Common myeloid progenitor, CD34-positive (primary cell): ENCODE data around the gene RNF141.

Experiments used
- CTCF ChIA-PET: fragments of 350-600 bp; sonication (Branson Sonifier 250); formaldehyde crosslinking; loops from one replicate; lab custom pipeline; 2021; ENCODE audit warnings: antibody characterized with exemption; lab: Charles Lee
- POLR2A ChIA-PET: fragments of 350-600 bp; sonication (Branson Sonifier 250); formaldehyde crosslinking; loops from one replicate; lab custom pipeline; 2021; ENCODE audit warnings: antibody characterized with exemption; lab: Charles Lee
- DNase-seq, 3 donors: peaks; one replicate each; pipeline versions ENCODE4 v3.0.0 to v3.0.0-alpha.2; 2013
- H3K27ac ChIP-seq, 2 experiments: 1 replicate in 1 of 2; 2 replicates in 1 of 2; pipeline ENCODE4 v1.7.0; 2013; ENCODE audit warnings: inconsistent platforms in 2 of 2, low read length in 2 of 2, mild to moderate bottlenecking in 2 of 2, low read depth in 1 of 2, moderate library complexity in 1 of 2; ENCODE audit not compliant: severe bottlenecking in 2 of 2, insufficient read depth in 1 of 2, poor library complexity in 1 of 2
- H3K27me3 ChIP-seq, 5 experiments: replicated peaks in 2 of 5; 1 replicate in 3 of 5; 2 replicates in 2 of 5; pipeline versions ENCODE4 v1.6.1 to v1.7.0; 2013; ENCODE audit warnings: low read length in 4 of 5, mild to moderate bottlenecking in 2 of 5, moderate library complexity in 2 of 5, inconsistent platforms in 1 of 5; ENCODE audit not compliant: insufficient read depth in 5 of 5, control insufficient read depth in 4 of 5
- H3K36me3 ChIP-seq, 4 experiments: 1 replicate in 2 of 4; 2 replicates in 2 of 4; pipeline versions ENCODE4 v1.6.1 to v1.7.0; 2013; ENCODE audit warnings: low read length in 3 of 4, control low read depth in 1 of 4, mild to moderate bottlenecking in 1 of 4; ENCODE audit not compliant: control insufficient read depth in 4 of 4, insufficient read depth in 4 of 4
- H3K4me1 ChIP-seq, 4 experiments: 1 replicate in 3 of 4; 2 replicates in 1 of 4; pipeline versions ENCODE4 v1.6.1 to v1.7.1; 2013; ENCODE audit warnings: low read length in 3 of 4, mild to moderate bottlenecking in 3 of 4, control low read depth in 1 of 4, inconsistent platforms in 1 of 4, moderate library complexity in 1 of 4; ENCODE audit not compliant: control insufficient read depth in 4 of 4, insufficient read depth in 4 of 4; ENCODE audit errors: control extremely low read depth in 1 of 4
- H3K4me3 ChIP-seq, 7 experiments: 1 replicate in 4 of 7; 2 replicates in 3 of 7; pipeline versions ENCODE4 v1.5.1 to v1.7.0; 2013; ENCODE audit warnings: mild to moderate bottlenecking in 7 of 7, low read length in 6 of 7, moderate library complexity in 6 of 7, inconsistent platforms in 2 of 7, low read depth in 2 of 7, control low read depth in 1 of 7; ENCODE audit not compliant: insufficient read depth in 4 of 7, control insufficient read depth in 1 of 7; ENCODE audit errors: extremely low read depth in 1 of 7
- H3K9me3 ChIP-seq, 5 experiments: 1 replicate in 4 of 5; 2 replicates in 1 of 5; pipeline versions ENCODE4 v1.6.1 to v1.7.1; 2013; ENCODE audit warnings: low read length in 4 of 5, mild to moderate bottlenecking in 2 of 5, inconsistent platforms in 1 of 5, low read depth in 1 of 5, moderate library complexity in 1 of 5; ENCODE audit not compliant: control insufficient read depth in 4 of 5, insufficient read depth in 2 of 5; ENCODE audit errors: control extremely low read depth in 1 of 5
- WGBS: methylation state at CpG from one replicate; pipeline ENCODE4 v1.1.5; 2013; ENCODE audit not compliant: insufficient coverage; 5-methylcytosine and 5-hydroxymethylcytosine counted together

Gene RNF141

GRCh38 chr11:10581481-10582019, 40.6 kb upstream of the RNF141 start:
- H3K27ac ChIP-seq = no peak overlapping the region
- no peaks in the 10 kb centered on the region for H3K9me3 ChIP-seq
- peak; percentile 71 to 95 (median 87) for DNase-seq
- peak overlapping the region in 1 of 7 experiments; percentile 19 for H3K4me3 ChIP-seq
- H3K4me1 ChIP-seq = peaks cover 30 to 61% (median 49%) of the 10 kb centered on the region in 4 experiments
- H3K36me3 ChIP-seq = no peaks in the 10 kb centered on the region
- ChIA-PET CTCF (interaction anchor here (0.9 to 3.2 kb wide), 5 partner anchors 16 to 61 kb away, joined by 3 to 15 read pairs (median 3); partner anchors contain the start of gene RNF141), POLR2A (interaction anchor here (0.6 kb wide), 1 partner anchor 1097 kb away, joined by 3 read pairs; no protein-coding TSS in a partner anchor)
- H3K27me3 ChIP-seq = no peaks in the 10 kb centered on the region
- 5% methylated on average over 3 of the region's 4 CpGs for WGBS

- ChIA-PET POLR2A (no interaction called here), CTCF (interaction anchor here (1.1 to 3.2 kb wide), 3 partner anchors 15 to 60 kb away, joined by 3 to 15 read pairs (median 5); partner anchors contain the start of gene RNF141)
- Histone ChIP-seq H3K27ac (no peak overlapping the region), H3K4me1 (peaks cover 30 to 59% (median 48%) of the 10 kb centered on the region in 4 experiments), H3K9me3 (no peaks in the 10 kb centered on the region), H3K27me3 (no peaks in the 10 kb centered on the region), H3K4me3 (no peak overlapping the region), H3K36me3 (no peaks in the 10 kb centered on the region)
- 90% methylated on average over 3 of the region's 4 CpGs for WGBS
- no peak for DNase-seq
Measured at GRCh38 chr11:10580623-10581022, 39.6 kb upstream of the RNF141 start.

- no peaks in the 10 kb centered on the region for H3K27me3 ChIP-seq
- no peak for DNase-seq
- H3K9me3 ChIP-seq = no peaks in the 10 kb centered on the region
- POLR2A ChIA-PET = no interaction called here
- no peak overlapping the region for H3K27ac ChIP-seq
- no peak overlapping the region for H3K4me3 ChIP-seq
- CTCF ChIA-PET = interaction anchor here (1.1 to 3.2 kb wide), 4 partner anchors 14 to 67 kb away, joined by 3 to 15 read pairs (median 4); partner anchors contain the start of gene RNF141
- 100% methylated on average over 2 of the region's 3 CpGs for WGBS
- peaks cover 22 to 52% (median 44%) of the 10 kb centered on the region in 4 experiments for H3K4me1 ChIP-seq
- H3K36me3 ChIP-seq = no peaks in the 10 kb centered on the region
Measured at GRCh38 chr11:10579700-10580099, 38.7 kb upstream of the RNF141 start.

- no peak for DNase-seq
- Histone ChIP-seq H3K4me3 (no peak overlapping the region), H3K27ac (no peak overlapping the region), H3K4me1 (peaks cover 5 to 18% (median 14%) of the 10 kb centered on the region in 4 experiments), H3K27me3 (no peaks in the 10 kb centered on the region), H3K9me3 (no peaks in the 10 kb centered on the region), H3K36me3 (no peaks in the 10 kb centered on the region)
- ChIA-PET POLR2A (no interaction called here), CTCF (interaction anchor here (0.8 to 3.0 kb wide), 5 partner anchors 10 to 78 kb away, joined by 3 to 16 read pairs (median 3); partner anchors contain the start of gene RNF141)
- 100% methylated on average over 4 of the region's 4 CpGs for WGBS
Measured at GRCh38 chr11:10576035-10576398, 35.0 kb upstream of the RNF141 start.

GRCh38 chr11:10575346-10576034, 34.5 kb upstream of the RNF141 start:
- Histone ChIP-seq H3K4me3 (no peak overlapping the region), H3K27ac (no peak overlapping the region), H3K36me3 (no peaks in the 10 kb centered on the region), H3K4me1 (peaks cover 0 to 13% (median 9%) of the 10 kb centered on the region in 4 experiments), H3K9me3 (no peaks in the 10 kb centered on the region), H3K27me3 (no peaks in the 10 kb centered on the region)
- CTCF ChIA-PET = interaction anchor here (1.1 to 3.0 kb wide), 3 partner anchors 9 to 38 kb away, joined by 3 to 16 read pairs (median 4); no protein-coding TSS in a partner anchor
- POLR2A ChIA-PET = no interaction called here
- WGBS = no CpG with 5 or more reads among the region's 3 CpGs
- no peak for DNase-seq

GRCh38 chr11:10573556-10573955, 32.6 kb upstream of the RNF141 start:
- CTCF ChIA-PET = interaction anchor here (0.8 to 2.3 kb wide), 3 partner anchors 8 to 160 kb away, joined by 4 to 10 read pairs (median 4); no protein-coding TSS in a partner anchor
- Histone ChIP-seq H3K36me3 (no peaks in the 10 kb centered on the region), H3K27me3 (no peaks in the 10 kb centered on the region), H3K9me3 (no peaks in the 10 kb centered on the region), H3K27ac (no peak overlapping the region), H3K4me3 (no peak overlapping the region), H3K4me1 (peaks cover 0 to 1% (median 0%) of the 10 kb centered on the region in 4 experiments)
- no peak for DNase-seq
- WGBS = 97% methylated on average over 3 of the region's 3 CpGs
- POLR2A ChIA-PET = no interaction called here

GRCh38 chr11:10573028-10573427, 32.0 kb upstream of the RNF141 start:
- H3K27me3 ChIP-seq = no peaks in the 10 kb centered on the region
- CTCF ChIA-PET = interaction anchor here (1.2 to 2.3 kb wide), 2 partner anchors 8 to 160 kb away, joined by 4 to 10 read pairs; no protein-coding TSS in a partner anchor
- H3K9me3 ChIP-seq = no peaks in the 10 kb centered on the region
- POLR2A ChIA-PET = no interaction called here
- H3K27ac ChIP-seq = no peak overlapping the region
- H3K4me3 ChIP-seq = no peak overlapping the region
- no peaks in the 10 kb centered on the region for H3K36me3 ChIP-seq
- DNase-seq = no peak
- no peaks in the 10 kb centered on the region for H3K4me1 ChIP-seq
